HG03045 (cell line): ENCODE results near the gene LSM8.
"Not testable (repeated sequence)": the region's sequence is repeated elsewhere in the genome, so short reads cannot be mapped to it uniquely, and the experiment has no call there.

Source experiments
- ATAC-seq: cut with Tn5 transposase; IDR thresholded peaks from one replicate; pipeline ENCODE4 v1.9.1; 2021; ENCODE audit warnings: mild to moderate bottlenecking, moderate library complexity; ENCODE audit not compliant: unreplicated experiment

The LSM8 gene

DNA sequence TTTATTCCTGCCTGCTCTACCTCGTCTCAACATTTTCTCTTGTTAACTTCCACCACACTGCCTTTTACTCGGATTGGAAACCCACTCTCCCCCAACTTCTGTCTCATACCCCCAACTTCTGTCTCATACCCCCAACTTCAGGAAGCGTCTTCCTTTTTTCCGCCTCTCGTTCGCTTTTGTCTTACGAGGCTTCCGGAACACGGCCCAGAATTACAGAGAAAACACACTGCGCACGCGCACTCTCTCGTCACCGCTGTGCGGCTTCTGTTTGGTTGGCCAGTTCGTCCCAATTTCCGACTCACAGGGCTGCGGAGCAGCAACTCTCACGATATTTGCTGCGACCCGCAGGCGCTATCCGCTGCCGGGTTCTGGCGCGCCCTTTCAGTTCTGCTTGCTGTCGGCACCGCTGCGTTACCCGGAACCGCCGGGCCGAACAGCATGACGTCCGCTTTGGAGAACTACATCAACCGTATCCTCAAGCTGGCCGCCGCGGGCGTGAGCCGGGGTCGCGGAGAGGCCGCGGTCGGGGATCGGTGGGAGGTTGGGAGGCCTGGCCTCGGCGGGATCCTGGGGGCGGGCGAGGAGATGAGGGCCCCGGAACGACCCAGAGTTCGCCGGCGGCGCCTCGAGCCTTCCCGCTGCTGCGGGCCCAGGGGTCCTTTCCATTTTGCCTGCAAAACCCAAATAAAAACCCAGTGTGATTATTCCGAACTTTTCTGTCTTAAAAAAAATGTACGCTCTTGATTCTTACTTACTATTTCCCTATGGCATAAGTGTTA is at the start of gene LSM8:
Gene LSM8 (plus strand): TSS at position 379 of the 779 bp plus-strand sequence. CDS start 60 bp downstream, at position 439.
- peak; percentile 99 for ATAC-seq

DNA sequence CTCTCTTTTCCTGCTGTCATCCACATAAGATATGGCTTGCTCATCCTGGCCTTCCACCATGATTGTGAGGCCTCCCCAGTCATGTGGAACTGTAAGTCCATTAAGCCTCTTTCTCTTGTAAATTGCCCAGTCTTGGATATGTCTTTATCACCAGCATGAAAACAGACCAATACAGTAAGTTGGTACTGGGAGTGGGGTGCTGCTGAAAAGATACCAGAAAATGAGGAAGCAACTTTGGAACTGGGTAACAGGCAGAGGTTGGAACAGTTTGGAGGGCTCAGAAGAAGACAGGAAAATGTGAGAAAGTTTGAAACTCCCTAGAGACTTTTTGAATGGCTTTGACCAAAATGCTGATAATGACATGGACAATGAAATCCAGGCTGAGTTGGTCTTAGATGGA is 49.5 kb upstream of the LSM8 start:
- not testable (repeated sequence) for ATAC-seq

DNA sequence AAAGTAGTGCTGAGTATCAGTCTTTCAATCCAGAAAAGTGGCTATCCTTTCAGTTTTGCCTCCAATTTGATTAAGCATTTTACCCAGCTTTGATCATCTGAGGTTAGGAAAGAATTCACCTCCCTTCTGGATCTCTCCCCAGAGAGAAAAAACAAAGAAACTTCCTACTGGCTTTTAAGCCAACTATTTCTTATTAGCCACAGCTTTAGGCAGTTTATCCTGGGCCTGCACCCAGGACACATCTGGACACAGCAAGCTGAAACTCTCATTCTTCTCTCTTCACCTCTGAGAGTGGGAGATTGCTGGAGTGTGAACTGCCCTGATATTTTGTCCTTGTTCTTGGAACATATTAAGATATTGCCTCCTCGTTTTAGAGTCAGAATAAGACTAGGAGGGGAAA is 43.5 kb upstream of the LSM8 start:
- ATAC-seq = no peak

DNA sequence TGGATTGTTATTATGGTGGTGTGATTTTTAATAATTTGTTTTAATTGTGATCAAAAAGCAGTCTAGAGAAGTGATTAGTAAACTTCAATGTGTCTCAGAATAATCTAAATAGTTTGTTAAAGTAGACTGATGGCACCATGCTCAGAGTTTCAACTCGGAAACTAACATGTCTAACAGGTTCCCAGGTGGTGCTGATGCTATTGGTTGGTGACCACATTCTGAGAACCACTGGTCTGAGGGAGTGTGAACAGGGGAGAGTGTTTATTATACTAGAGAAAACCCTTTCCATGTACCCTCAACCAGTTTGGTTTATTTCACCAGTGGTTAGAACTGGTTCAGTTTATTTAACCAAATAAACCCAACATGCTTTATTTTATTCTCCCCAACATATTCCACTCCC is 42.0 kb upstream of the LSM8 start:
- ATAC-seq = no peak

DNA sequence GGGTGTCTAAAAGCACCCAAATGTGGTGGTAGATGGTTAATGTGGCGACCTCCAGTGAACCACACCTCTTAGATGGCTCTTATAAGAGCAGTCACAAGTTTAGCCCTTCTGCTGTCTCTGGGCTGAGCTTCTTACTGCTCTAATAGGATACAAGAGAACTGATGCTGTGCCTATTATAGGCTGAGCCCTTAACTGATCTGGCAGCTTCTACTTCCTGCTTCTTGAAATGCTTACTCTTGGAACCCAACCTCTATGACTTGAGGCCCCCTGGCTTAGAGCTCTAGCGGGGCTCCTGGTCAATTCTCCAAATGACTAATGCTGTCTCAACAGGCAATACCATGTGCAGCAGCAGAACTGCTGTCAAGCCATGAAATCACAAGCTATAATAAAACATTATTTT is 35.0 kb upstream of the LSM8 start:
- ATAC-seq = no peak

DNA sequence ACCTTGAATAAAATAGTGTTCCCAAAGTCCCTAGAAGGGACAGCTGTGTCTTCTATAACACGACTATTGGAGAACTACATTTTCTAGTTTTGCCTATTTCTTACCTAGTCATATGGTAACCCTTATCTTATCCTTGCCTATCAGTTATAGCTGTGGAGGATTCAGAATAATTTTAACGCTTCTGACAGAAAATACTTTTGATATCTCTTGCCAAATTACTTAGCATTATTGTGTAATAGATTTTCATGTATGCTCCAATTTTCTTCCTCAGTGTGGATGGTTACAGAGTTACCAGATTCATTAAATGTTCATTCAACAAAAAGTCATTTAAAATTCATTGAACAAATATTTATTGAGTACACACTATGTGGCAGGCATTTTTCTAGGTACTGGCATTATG is 34.6 kb upstream of the LSM8 start:
- no peak for ATAC-seq

DNA sequence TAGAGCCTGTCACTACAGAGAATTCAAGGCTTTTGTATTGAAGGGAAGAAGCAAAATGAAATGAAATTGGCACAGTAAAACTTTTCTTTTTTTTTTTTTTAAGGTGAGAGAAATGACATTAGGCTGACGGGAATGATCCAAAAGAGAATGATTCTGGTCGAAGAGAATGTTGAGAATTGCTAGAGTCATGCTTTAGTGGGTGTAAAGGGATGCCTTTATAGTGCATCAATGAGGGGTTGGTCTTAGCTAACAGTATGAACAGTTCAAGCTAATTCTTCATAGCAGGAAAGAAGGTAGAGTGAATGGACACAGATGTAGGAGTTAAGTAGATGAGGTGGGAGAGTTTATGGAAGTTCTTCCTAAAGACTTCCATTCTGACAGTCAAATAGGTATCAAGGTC is 32.3 kb upstream of the LSM8 start:
- ATAC-seq = no peak

DNA sequence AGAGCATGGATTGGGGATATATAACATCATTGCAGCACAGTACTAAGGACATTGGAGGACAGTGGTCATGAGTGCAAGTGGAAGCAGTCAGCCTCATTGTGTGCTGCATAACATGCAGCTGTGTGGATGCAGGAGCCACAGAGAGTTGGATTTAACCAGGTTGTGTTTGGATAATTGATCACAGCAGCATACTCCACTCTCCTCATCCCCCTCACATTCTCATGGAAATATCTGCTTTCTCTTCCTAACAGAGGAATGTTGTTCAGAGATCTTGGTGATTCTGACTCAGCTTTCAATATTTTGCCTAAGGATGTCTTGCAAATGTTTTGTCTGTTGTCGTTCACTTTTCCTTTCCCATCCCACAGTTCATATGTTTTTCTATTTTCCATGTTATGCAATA is 31.8 kb upstream of the LSM8 start:
- ATAC-seq = no peak

DNA sequence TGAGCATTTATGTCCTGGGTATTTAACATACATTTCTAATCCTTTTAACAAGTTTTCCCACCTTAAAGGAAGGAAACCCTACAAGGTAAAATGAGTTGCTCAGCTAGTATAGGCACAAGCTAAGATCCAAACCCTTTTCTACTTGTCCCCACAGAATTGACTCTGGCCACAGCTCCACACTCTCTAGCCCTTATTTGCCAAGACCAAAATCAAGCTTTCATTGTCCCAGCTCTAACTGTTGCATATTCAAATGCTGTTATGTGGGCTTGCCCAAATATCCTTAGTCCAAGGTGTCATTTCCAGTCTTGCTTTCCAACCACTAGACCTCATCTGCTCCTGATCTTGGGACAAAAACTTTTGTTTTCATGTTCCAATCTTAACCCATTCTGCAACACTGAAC is 31.3 kb upstream of the LSM8 start:
- ATAC-seq = no peak

DNA sequence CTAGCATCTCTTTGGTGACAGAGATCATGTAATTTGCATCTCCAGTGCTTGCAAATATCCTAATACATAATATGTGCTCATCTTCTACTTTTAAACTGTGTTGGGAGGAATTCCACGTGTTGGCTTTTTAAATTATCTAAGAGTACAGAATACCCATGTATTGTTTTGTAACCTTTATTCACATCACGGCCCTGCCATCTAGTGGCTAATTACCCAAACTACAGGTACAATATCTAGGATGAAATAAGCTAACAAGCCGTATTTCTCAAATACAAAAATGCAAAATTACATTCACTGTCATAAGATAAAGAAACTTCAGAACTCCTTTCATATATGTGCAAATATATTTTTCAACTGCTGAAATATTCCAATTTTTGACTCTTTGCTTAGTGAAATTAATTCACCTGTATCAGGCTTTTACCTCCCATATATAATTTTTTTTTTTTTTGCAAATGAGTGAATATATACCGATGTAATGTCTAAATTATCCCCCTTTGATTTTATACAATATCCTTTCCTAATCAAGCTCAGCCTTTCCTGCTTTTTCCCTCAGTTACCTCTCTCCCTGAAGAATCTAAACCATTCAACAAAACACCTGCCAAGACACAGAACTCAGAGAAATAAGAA is 30.3 kb upstream of the LSM8 start:
- ATAC-seq = no peak

DNA sequence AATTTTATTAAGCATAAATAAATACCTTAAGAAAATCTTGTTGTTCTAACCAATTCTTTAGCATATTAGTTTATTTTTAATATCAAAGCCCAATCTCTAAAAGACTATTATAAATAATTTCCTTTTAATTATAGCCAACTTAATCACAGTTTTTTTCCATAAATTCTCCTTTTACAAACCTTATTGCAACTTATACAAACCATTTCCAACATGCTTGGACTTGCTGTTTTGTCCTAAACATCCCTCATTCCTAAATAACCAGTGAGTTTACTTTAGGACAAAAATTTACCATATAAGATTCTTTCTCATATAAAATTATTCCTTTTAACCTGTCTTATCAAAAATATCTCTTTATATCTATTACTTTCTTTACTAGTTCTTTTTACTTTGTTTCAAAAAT is 25.2 kb upstream of the LSM8 start:
- no peak for ATAC-seq

DNA sequence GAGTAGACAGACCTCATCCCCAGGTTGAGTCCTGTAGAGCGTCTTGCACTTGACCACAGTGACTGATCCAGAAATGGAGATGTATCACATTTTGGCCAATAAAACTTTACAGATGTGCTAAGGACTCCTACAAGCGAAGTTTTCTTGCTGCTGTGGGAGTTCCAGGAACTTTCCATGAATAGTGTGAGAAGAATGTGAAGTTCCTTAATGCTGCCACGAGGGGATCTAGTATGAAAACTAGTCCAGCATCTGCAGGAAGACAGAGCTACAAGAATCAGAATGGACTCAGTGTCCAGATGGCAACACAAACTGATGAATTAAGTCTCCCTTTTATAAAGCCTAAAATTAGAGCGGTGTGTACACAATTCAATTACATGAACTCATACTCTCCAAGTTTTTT is 14.8 kb upstream of the LSM8 start:
- ATAC-seq = no peak

DNA sequence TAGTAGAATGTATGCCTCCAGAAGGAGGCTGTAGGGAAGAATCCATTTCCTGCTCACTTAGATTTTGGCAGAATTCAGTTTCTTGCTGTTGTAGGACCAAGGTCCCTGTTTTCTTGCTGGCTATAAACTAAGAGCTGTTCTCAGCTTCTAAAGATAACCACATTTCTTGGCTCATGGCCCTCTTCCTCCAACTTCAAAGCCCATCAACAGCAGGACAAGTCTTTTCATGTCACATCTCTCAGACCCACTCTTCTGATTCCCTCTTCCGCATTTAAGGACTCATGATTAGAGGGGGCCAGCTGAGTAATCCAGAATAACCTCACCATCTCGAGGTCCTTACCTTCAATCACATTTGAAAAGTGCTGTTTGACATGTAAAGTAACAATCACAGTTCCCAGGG is 8.2 kb upstream of the LSM8 start:
- ATAC-seq = no peak

DNA sequence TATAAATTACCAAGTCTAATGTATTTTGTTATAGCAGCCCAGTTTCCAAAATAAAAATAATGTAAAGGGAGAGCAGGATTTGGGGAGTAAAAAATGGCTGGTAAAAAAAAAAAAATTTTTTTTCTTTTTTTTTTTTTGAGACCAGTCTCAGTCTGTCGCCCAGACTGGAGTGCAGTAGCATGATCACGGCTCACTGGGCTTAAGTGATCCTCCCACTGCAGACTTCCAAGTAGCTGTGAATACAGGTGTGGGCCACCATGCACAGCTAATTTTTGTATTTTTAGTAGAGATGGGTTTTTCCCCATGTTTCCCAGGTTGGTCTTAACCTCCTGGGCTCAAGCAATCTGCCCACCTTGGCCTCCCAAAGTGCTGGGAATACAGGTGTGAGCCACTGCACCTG is 4.8 kb upstream of the LSM8 start:
- ATAC-seq = no peak

DNA sequence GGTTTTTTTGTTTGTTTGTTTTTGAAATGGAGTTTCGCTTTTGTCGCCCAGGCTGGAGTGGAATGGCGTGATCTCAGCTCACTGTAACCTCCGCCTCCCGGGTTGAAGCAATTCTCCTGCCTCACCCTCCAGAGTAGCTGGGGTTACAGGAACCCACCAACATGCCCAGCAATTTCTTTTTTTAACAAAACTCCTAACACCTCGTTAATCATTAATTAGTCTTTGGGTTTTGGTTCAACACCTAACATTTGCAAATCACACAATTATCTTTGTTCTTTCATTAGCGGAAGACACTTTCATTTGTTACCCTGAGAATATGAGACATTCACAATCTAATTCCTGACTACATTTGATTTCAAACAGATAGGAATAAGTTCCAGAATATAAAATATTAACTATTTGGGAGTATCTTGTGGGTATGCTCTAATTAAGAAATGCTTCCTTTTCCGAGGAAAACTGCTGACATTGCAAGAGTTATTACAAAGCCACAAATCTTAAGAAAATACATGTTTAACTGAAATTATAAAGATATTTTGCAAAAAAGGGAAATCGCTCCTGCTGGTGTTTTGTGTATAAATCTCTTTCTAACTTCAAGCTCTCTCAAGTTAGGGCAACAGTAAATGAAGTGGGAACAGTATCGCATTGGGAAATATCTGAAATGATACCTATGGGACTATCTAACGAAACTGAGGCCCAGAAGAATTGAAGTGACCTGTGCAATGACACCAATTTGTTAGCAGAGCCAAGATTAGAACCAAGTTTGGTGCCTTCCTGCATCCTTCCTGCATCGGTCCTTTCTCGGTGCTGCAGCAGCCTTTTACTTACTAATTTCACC is 1.2 kb upstream of the LSM8 start:
- ATAC-seq = no peak

DNA sequence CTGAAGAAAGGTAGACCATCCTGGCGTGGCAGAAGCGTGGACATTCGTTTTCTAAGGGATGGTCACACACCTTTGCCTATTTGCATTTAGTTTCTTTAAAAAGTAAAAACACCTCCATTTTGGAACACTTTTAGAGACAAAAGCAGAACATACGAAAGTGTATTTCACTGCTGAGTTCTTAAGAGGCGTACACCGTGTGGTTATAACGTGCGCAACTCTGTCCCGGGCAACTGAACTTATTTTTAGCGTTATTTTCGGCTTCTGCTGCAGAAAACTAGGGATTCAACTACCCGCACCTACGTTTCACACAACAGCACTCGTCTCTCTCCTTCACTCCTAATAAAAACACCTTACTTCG is 557 bp upstream of the LSM8 start:
- ATAC-seq = peak; percentile 0

DNA sequence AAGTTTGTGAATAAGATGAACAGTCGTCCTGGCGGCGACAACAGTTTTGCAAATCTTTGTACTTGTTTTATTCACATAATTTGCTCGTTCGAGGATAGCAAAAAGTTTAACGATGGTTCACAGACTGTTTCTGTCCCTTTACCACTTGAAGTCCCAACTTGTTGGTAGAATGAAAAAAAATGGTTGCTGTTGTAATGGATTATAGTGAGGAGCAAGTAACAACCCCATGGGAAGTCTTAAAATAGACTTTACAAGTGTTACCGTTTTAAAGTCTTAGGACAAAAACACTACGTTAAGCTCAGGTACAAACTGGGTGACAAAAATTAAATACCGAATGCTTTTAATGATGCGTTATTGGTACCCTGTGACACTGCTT is 589 bp downstream of the LSM8 start:
- ATAC-seq = no peak

DNA sequence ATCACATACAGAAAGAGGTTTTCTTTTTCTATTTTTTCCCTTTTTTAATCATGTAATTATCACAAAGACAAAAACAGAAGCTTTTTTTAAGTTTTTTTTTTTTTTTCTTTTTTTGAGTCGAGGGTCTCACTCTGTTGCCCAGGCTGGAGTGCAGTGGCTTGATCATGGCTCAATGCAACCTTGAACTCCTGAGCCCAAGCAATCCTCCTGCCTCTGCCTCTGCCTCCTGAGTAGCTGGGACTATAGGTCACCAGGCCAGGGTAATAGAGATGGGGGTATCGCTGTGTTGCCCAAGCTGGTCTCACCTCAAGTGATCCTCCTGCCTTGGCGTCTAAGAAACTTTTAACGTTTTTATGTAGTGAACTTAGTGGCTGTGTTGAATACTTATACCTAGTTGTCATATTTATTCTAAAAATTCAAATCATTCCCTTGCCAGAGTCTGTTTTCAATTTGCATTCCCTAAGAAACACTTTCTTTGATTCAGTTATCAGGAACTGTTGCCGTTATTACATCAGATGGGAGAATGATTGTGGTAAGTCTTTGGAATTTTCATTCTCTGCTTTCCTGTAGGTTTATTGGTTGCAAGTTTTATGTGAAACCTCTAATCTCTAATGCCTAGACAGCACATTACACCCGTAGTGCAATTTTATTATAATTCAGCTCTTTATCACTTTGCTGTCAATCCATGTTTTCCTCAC is 1.3 kb downstream of the LSM8 start:
- no peak for ATAC-seq

DNA sequence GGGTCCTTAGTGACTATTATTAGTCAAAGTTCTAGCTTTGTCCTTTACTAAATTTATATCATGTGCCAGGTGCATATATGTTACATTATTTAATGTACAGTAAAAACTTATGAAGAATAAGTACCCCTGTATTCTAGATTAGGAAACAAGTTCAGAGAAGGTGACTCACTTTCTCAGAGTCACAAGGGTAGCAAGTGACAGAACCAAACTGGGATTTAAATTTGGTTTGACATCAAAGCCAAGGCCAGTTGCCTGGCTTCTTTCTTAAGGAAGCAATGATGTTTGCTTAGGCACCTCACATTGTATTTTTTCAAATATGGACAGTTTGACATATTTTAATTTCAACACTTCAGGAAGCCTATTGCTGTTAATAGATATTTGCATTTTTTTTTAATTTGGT is 2.5 kb downstream of the LSM8 start:
- ATAC-seq = no peak

DNA sequence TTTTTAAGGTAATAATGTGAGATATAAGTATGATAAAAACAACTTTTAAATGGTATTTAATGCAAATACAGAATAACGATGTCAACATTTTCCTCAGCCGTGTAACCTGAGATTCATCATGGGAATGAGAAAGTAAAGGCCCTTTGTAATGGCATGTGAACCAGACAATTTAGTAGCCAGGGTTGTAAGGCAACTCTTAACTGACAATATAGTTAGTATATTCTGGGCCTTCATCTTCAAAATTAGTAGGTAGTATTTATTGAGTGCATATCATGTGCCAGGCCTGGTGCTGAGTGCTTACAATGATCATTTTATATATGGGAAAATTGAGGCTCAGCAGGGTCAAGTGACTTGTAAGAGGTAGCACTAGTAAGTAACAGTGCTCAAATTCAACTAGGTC is 10.6 kb downstream of the LSM8 start:
- ATAC-seq = no peak

DNA sequence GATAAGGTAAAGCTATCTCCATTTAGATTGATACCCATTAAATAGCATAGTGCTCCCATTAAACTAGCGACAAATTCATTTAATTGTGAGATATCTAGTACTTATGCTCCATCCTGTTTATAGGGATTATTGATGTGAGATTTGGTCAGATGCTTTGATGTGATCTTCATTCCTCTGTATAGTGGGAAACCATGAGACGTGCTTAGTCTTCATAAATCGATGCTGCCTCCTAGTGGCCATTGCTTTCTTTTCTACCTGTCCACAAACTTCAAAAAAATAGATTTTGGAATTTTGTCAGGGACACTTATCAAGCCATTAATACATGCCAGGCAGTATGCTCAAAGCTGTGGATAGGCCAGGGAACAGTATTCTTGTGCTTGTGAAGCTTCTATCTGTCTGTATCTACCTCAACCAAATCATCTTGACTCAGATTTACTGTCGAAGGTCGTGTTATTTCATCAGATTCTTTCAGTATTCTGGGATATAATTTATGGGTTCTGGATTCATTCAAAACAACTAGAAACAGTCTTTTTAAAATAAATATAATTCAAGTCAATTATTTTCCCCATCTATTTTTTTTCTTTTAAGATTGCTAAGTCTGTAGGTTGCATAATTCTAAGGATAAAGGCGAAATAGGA is 12.0 kb downstream of the LSM8 start:
- peak; percentile 74 for ATAC-seq
